22Rv1 (cell line): Measurements from ENCODE around the gene TIPIN.

ENCODE experiments used
- ZFX ChIP-seq: fragments of 450-650 bp; IDR thresholded peaks from 2 replicates; pipeline ENCODE4 v1.6.1; 2017; ENCODE audit warnings: antibody characterized with exemption, borderline replicate concordance
- TF ChIP-seq, protein P1 (sequence below): fragments of 450-650 bp; IDR thresholded peaks from 2 replicates; pipeline ENCODE4 v1.5.1; 2017; ENCODE audit warnings: mild to moderate bottlenecking

- TF ChIP-seq, protein P1, sequence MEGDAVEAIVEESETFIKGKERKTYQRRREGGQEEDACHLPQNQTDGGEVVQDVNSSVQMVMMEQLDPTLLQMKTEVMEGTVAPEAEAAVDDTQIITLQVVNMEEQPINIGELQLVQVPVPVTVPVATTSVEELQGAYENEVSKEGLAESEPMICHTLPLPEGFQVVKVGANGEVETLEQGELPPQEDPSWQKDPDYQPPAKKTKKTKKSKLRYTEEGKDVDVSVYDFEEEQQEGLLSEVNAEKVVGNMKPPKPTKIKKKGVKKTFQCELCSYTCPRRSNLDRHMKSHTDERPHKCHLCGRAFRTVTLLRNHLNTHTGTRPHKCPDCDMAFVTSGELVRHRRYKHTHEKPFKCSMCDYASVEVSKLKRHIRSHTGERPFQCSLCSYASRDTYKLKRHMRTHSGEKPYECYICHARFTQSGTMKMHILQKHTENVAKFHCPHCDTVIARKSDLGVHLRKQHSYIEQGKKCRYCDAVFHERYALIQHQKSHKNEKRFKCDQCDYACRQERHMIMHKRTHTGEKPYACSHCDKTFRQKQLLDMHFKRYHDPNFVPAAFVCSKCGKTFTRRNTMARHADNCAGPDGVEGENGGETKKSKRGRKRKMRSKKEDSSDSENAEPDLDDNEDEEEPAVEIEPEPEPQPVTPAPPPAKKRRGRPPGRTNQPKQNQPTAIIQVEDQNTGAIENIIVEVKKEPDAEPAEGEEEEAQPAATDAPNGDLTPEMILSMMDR, result no peak
- no peak for TF ChIP-seq ZFX
These were observed 46.8 kb upstream of the TIPIN start for GRCh38 chr15:66403323-66403722.
